ENCODE results near the gene MMP3. TPM values are rescaled to one million over a fixed set of nuclear protein-coding genes. Genes with fewer than 3 reads are reported as not detected.

Gene MMP3
- total RNA-seq, 1 experiment from 2014 or later: not detected

- no peaks in the 10 kb centered on the region for H3K9me3 ChIP-seq (ENCODE audit: control insufficient read depth, low read depth, low read length)
- DNase-seq: no peak
- no peak overlapping the region for H3K4me2 ChIP-seq (ENCODE audit: insufficient read depth, insufficient read length, low read length)
- no peak overlapping the region for H2BK12ac ChIP-seq (ENCODE audit: insufficient read length, low read depth, low read length)
- H3K14ac ChIP-seq (ENCODE audit: insufficient read depth, low read length): no peak overlapping the region
- H3K9me3 Mint-ChIP-seq: peaks cover 7 to 26% of the 10 kb centered on the region in 2 experiments
- no peak overlapping the region for H3K4me3 Mint-ChIP-seq
- no peaks in the 10 kb centered on the region for H3K4me1 ChIP-seq (ENCODE audit: insufficient read depth, low read length)
- no peak overlapping the region for H3K18ac ChIP-seq (ENCODE audit: insufficient read length, low read depth, low read length)
- no peak overlapping the region for H4K91ac ChIP-seq (ENCODE audit: insufficient read length, low read depth, low read length)
- no peak overlapping the region for H2AK5ac ChIP-seq (ENCODE audit: insufficient read length, low read length)
- H2BK20ac ChIP-seq (ENCODE audit: low read depth, low read length, poor library complexity, severe bottlenecking): no peak overlapping the region
- H3K4me1 Mint-ChIP-seq: peaks cover 0 to 4% of the 10 kb centered on the region in 2 experiments; a peak in 1 of 4 replicates
- no peak overlapping the region for H3K4ac ChIP-seq (ENCODE audit: low read depth, low read length)
- H3K56ac ChIP-seq (ENCODE audit: insufficient read length, low read depth, low read length): no peak overlapping the region
- no peaks in the 10 kb centered on the region for H3K79me1 ChIP-seq (ENCODE audit: insufficient read depth, low read depth, low read length, poor library complexity, severe bottlenecking)
- no peak overlapping the region for H3T11ph ChIP-seq (ENCODE audit: low read length)
- peaks cover 9 to 16% (median 9%) of the 10 kb centered on the region in 3 experiments; a peak in 6 of 7 replicates for H3K36me3 Mint-ChIP-seq (ENCODE audit: insufficient read depth in 1 of 3, low read depth in 3 of 3)
- H4K8ac ChIP-seq (replicated peaks; ENCODE audit: insufficient read length, low read depth, low read length): no peak overlapping the region
- no peak overlapping the region for H3K27ac Mint-ChIP-seq
- no peak overlapping the region for H3K27ac ChIP-seq (ENCODE audit: insufficient read length, low read depth, low read length)
- H3K79me2 ChIP-seq (ENCODE audit: insufficient read depth, low read length): no peaks in the 10 kb centered on the region
- H3K23me2 ChIP-seq (ENCODE audit: insufficient read length, low read depth, low read length, poor library complexity, severe bottlenecking): no peaks in the 10 kb centered on the region
- no peak overlapping the region for H3K9ac ChIP-seq (ENCODE audit: extremely low read depth, insufficient read length, low read length)
- WGBS (ENCODE audit: extremely low coverage, insufficient read length, low lambda C conversion rate): no CpG with 5 or more reads among the region's 1 CpG
- no peaks in the 10 kb centered on the region for H3K27me3 ChIP-seq (ENCODE audit: insufficient read depth, low read length)
- H3K27me3 Mint-ChIP-seq (ENCODE audit: low read depth): no peaks in the 10 kb centered on the region
- no peak overlapping the region for H4K5ac ChIP-seq (ENCODE audit: insufficient read length, low read depth, low read length)
- H2BK15ac ChIP-seq (ENCODE audit: low read depth, low read length): no peak overlapping the region
- no peak overlapping the region for H2BK120ac ChIP-seq (ENCODE audit: low read depth, low read length, poor library complexity, severe bottlenecking)
- no peak for TF ChIP-seq CTCF (conservative IDR thresholded peaks at IDR 0.05)
- no peak overlapping the region for H2AFZ ChIP-seq (ENCODE audit: low read length)
- no peak overlapping the region for H3K23ac ChIP-seq (ENCODE audit: insufficient read length, low read depth, low read length)
- no peaks in the 10 kb centered on the region for H4K20me1 ChIP-seq (ENCODE audit: control insufficient read depth, insufficient read depth, insufficient read length)
- no peak overlapping the region for H2BK5ac ChIP-seq (ENCODE audit: insufficient read length, low read length)
These were observed 48.3 kb upstream of the MMP3 start for GRCh38 chr11:102891736-102892135.
